ENCODE data around the gene CACNG3.

The CACNG3 gene

DNA sequence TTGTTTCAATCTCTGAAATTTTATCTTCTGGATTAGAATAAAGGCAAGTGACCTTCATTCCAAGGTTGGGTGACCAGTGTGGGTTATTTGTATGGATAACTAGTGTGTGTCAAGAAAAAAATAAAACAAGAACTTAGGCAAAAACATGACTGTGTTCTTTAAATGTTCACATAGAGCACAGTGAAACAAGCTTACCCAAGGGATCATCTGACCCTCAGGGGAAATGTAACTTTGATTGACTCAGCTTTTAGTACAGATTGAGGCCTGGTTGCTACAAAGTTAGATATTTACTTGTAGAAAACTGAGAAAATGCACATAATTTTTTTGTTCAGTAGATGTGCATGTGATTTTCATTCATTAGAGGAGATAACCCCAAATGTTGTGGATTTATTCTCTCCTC, 6.7 kb downstream of the CACNG3 start:
- no peaks in the 10 kb centered on the region for H3K36me3 ChIP-seq (ENCODE audit: insufficient read depth, low read length)
- no peak overlapping the region for H3K4me3 ChIP-seq
- TF ChIP-seq EZH2 (IDR thresholded peaks at IDR 0.05): no peak
- no peak for TF ChIP-seq POLR2AphosphoS5 (IDR thresholded peaks at IDR 0.05; ENCODE audit: borderline replicate concordance, low read depth, low read length)
- TF ChIP-seq FOXP2 (optimal IDR thresholded peaks at IDR 0.05; ENCODE audit: control extremely low read depth, extremely low read length, insufficient read depth): no peak
- H3K9ac ChIP-seq (ENCODE audit: insufficient read length): no peak overlapping the region
- no peak overlapping the region for H3K27ac ChIP-seq
- H3K9me3 ChIP-seq (ENCODE audit: low read depth, low read length): no peaks in the 10 kb centered on the region
- no peak for DNase-seq (ENCODE audit: low read depth, low spot score)

DNA sequence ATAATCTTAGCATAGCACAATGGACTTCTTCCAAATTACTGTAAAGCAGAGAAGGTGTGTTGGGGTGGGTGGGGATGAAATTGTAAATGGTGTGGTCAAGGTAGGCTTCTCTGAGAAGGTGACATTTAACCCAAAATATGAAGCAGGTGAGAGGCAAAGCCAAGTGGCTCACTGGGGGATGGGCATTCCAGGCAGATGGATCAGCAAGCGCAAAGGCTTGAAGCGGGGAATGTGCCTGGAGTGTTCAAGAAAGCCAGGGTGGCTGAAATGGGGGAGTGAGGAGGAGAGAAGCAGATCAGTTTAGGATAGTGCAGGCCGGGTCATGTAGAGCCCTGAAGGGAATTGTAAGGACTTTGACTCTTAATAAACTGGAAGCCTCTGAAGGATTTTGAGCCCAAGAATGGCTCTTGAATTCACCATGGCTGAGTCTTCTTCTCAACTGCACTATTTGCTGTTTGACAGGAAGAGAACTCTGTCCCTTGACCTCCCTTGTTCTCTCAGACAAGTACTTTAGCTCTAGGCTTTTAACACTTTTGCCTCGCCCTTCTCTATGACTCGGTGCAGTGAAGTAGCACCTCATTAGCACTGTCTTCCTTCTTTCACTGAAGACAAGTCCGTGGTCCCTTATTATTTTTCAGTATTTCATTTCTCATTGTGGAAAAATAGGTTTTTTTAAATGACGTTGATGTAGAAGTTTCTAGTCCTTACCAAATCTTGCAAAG, 14.7 kb downstream of the CACNG3 start:
- H3K27ac ChIP-seq: no peak overlapping the region
- no peaks in the 10 kb centered on the region for H3K36me3 ChIP-seq (ENCODE audit: insufficient read depth, low read length)
- TF ChIP-seq FOXP2 (optimal IDR thresholded peaks at IDR 0.05; ENCODE audit: control extremely low read depth, extremely low read length, insufficient read depth) (no peak), POLR2AphosphoS5 (IDR thresholded peaks at IDR 0.05; ENCODE audit: borderline replicate concordance, low read depth, low read length) (no peak), EZH2 (IDR thresholded peaks at IDR 0.05) (no peak)
- no peak for DNase-seq (ENCODE audit: low read depth, low spot score)
- H3K9ac ChIP-seq (ENCODE audit: insufficient read length): no peak overlapping the region
- no peak overlapping the region for H3K4me3 ChIP-seq
- no peaks in the 10 kb centered on the region for H3K9me3 ChIP-seq (ENCODE audit: low read depth, low read length)

DNA sequence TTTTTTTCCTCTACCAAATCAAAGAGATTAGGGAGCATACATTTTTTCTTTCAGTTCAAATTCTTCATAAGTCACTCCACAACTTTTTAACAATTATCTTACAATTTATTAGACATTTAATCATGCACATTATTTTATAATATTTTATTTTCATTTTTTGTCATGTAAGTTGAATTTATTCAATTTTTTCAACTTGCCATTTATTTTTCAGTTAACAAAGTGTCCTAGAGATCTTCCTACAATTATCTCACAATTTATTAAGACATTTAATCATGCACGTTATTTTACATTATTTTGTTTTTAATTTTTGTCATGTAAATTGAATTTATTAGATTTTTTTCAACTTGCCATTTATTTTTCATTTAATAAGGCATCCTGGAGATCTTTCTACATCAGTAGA, 16.2 kb downstream of the CACNG3 start:
- H3K27ac ChIP-seq: no peak overlapping the region
- no peaks in the 10 kb centered on the region for H3K9me3 ChIP-seq (ENCODE audit: low read depth, low read length)
- H3K36me3 ChIP-seq (ENCODE audit: insufficient read depth, low read length): no peaks in the 10 kb centered on the region
- H3K9ac ChIP-seq (ENCODE audit: insufficient read length): no peak overlapping the region
- DNase-seq (ENCODE audit: low read depth, low spot score): no peak
- TF ChIP-seq FOXP2 (optimal IDR thresholded peaks at IDR 0.05; ENCODE audit: control extremely low read depth, extremely low read length, insufficient read depth) (no peak), EZH2 (IDR thresholded peaks at IDR 0.05) (no peak), POLR2AphosphoS5 (IDR thresholded peaks at IDR 0.05; ENCODE audit: borderline replicate concordance, low read depth, low read length) (no peak)
- no peak overlapping the region for H3K4me3 ChIP-seq

DNA sequence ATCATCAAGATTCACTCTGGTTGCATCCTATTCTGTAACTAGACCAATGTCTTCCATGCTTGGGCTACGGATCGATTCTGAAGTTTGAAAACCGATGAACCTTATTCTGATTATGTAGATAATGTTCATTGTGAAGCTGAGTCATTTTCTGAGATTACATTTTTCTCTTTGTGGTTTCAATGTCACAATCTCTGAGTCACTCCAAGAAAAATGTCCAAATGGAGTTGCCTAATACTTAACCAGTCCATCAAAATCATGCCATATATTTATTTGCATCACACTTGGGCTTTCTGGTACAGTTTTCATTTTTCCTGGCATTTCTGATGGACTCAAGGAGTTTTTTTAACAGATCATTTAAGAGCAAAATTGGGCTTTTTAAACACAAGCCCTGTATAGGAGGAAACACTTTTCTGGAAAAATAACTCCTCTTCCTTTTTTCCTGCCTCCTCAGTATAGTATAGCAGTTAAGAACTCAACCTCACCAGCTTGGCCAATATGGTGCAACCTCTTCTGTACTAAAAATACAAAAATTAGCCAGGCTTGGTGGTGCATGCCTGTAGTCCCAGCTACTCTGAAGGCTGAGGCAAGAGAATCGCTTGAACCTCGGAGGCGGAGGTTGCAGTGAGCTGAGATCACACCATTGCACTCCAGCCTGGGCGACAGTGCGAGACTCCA, 17.5 kb downstream of the CACNG3 start:
- H3K9ac ChIP-seq (ENCODE audit: insufficient read length): no peak overlapping the region
- H3K36me3 ChIP-seq (ENCODE audit: insufficient read depth, low read length): no peaks in the 10 kb centered on the region
- no peak for DNase-seq (ENCODE audit: low read depth, low spot score)
- no peaks in the 10 kb centered on the region for H3K9me3 ChIP-seq (ENCODE audit: low read depth, low read length)
- H3K4me3 ChIP-seq: no peak overlapping the region
- H3K27ac ChIP-seq: no peak overlapping the region
- TF ChIP-seq POLR2AphosphoS5 (IDR thresholded peaks at IDR 0.05; ENCODE audit: borderline replicate concordance, low read depth, low read length) (no peak), FOXP2 (optimal IDR thresholded peaks at IDR 0.05; ENCODE audit: control extremely low read depth, extremely low read length, insufficient read depth) (no peak), EZH2 (IDR thresholded peaks at IDR 0.05) (no peak)

DNA sequence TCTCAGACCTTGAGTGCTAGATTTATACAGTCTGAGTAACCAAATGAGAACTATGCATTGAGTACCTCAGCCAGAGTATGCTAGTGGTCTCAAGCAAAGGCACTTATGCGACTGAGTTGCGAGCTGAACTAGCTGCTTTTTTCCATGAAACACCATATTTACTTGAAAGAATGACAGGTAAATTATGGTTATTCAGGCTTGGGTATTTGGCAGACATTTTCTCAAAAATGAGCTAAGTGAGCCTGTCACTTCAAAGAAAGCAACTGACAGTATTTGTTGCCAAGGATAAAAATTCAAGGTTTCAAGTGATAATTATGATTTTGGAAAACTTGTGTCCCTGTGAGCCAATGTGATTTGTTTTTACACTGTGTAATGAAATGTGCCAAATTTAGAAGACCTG, 19.3 kb downstream of the CACNG3 start:
- no peak overlapping the region for H3K9ac ChIP-seq (ENCODE audit: insufficient read length)
- TF ChIP-seq POLR2AphosphoS5 (IDR thresholded peaks at IDR 0.05; ENCODE audit: borderline replicate concordance, low read depth, low read length): no peak
- H3K9me3 ChIP-seq (ENCODE audit: low read depth, low read length): no peaks in the 10 kb centered on the region
- H3K4me3 ChIP-seq: no peak overlapping the region
- DNase-seq (ENCODE audit: low read depth, low spot score): no peak
- H3K27ac ChIP-seq: no peak overlapping the region
- H3K36me3 ChIP-seq (ENCODE audit: insufficient read depth, low read length): no peaks in the 10 kb centered on the region

DNA sequence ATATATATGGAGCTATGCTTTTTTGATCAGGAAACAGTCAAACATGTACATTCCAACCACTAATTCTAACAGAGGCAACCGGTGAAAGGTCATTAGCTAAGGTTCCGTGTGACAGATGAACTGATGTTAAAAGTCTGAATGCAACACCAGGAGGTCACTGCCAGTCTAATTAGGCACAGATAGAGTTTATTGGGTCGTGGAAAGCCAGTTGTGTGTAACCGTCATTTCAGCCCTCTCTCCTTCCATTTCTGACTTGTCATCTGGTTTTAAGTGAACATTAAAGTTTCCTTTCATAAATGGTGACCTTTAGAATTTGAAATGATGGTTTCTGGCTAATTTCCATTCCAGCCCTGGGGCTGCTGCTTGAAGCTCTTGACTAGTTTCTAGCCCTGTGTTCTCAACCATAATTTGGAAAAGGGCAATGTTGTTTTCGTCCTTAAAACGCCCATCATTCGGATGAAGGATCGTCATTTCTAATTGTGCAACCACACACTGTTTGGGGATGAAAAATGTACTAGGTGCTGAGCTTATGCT, 23.9 kb downstream of the CACNG3 start:
- Histone ChIP-seq H3K4me3 (no peak overlapping the region), H3K36me3 (ENCODE audit: insufficient read depth, low read length) (no peaks in the 10 kb centered on the region), H3K9me3 (ENCODE audit: low read depth, low read length) (no peaks in the 10 kb centered on the region), H3K9ac (ENCODE audit: insufficient read length) (no peak overlapping the region), H3K27ac (no peak overlapping the region)
- TF ChIP-seq EZH2 (IDR thresholded peaks at IDR 0.05): no peak
- TF ChIP-seq POLR2AphosphoS5 (IDR thresholded peaks at IDR 0.05; ENCODE audit: borderline replicate concordance, low read depth, low read length): no peak
- TF ChIP-seq FOXP2 (optimal IDR thresholded peaks at IDR 0.05; ENCODE audit: control extremely low read depth, extremely low read length, insufficient read depth): no peak
- DNase-seq (ENCODE audit: low read depth, low spot score): no peak

DNA sequence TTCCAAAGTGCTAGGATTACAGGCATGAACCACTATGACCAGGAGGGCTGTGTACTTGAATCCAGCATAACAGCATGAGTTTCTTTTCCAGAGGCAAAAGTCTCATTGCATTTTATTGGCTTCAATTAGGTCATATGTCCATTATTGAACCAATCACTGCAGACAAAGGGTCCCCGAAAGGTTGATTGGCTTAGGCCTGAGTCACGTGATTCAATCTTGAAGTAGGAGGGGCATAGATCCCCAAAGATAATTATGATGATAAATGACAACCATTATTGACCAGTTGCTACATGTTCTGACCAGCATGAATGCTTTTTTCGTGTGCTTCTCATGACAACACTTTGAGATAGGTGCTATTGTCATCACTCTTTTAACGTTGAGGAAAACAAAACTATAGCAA, 25.3 kb downstream of the CACNG3 start:
- Histone ChIP-seq H3K4me3 (no peak overlapping the region), H3K36me3 (ENCODE audit: insufficient read depth, low read length) (no peaks in the 10 kb centered on the region), H3K9me3 (ENCODE audit: low read depth, low read length) (no peaks in the 10 kb centered on the region), H3K9ac (ENCODE audit: insufficient read length) (no peak overlapping the region), H3K27ac (no peak overlapping the region)
- no peak for DNase-seq (ENCODE audit: low read depth, low spot score)
- TF ChIP-seq FOXP2 (optimal IDR thresholded peaks at IDR 0.05; ENCODE audit: control extremely low read depth, extremely low read length, insufficient read depth) (no peak), POLR2AphosphoS5 (IDR thresholded peaks at IDR 0.05; ENCODE audit: borderline replicate concordance, low read depth, low read length) (no peak), EZH2 (IDR thresholded peaks at IDR 0.05) (no peak)

DNA sequence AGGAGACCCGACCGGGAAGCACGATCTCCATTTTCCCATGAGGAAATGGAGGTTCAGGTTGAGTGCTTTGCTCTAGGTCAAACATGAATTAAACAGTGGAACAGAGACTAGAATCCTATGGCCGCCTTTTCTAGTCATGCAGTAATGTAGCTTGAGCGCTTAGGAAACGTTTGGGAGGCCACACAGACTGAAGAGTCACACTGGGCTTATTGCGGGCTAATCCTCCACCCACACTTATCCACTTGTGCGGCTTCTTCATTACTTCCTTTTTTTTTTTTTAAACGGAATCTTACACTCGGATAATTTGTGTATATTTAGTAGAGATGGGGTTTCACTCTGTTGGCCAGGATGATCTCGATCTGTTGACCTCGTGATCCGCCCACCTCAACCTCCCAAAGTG, 26.0 kb downstream of the CACNG3 start:
- no peak overlapping the region for H3K27ac ChIP-seq
- DNase-seq (ENCODE audit: low read depth, low spot score): no peak
- H3K9ac ChIP-seq (ENCODE audit: insufficient read length): no peak overlapping the region
- H3K9me3 ChIP-seq (ENCODE audit: low read depth, low read length): no peaks in the 10 kb centered on the region
- no peaks in the 10 kb centered on the region for H3K36me3 ChIP-seq (ENCODE audit: insufficient read depth, low read length)
- H3K4me3 ChIP-seq: no peak overlapping the region
- TF ChIP-seq POLR2AphosphoS5 (IDR thresholded peaks at IDR 0.05; ENCODE audit: borderline replicate concordance, low read depth, low read length): no peak
- no peak for TF ChIP-seq EZH2 (IDR thresholded peaks at IDR 0.05)
- no peak for TF ChIP-seq FOXP2 (optimal IDR thresholded peaks at IDR 0.05; ENCODE audit: control extremely low read depth, extremely low read length, insufficient read depth)
